GM12865 (cell line): ENCODE measurements around the gene SLC35B2.

Experiments
- DNase-seq: peaks from one replicate; pipeline ENCODE4 v3.0.0; 2010; ENCODE audit warnings: low read depth
- H3K4me3 ChIP-seq: 2 replicates; pipeline ENCODE4 v1.5.1; 2011; ENCODE audit warnings: mild to moderate bottlenecking, low read depth, low read length, control low read depth
- TF ChIP-seq, protein P1 (sequence below): IDR thresholded peaks from 2 replicates; pipeline ENCODE4 v1.5.1; 2011; ENCODE audit warnings: low read length, control low read depth, low read depth, inconsistent platforms; ENCODE audit not compliant: insufficient read depth; ENCODE audit errors: missing control alignments

The SLC35B2 gene

DNA sequence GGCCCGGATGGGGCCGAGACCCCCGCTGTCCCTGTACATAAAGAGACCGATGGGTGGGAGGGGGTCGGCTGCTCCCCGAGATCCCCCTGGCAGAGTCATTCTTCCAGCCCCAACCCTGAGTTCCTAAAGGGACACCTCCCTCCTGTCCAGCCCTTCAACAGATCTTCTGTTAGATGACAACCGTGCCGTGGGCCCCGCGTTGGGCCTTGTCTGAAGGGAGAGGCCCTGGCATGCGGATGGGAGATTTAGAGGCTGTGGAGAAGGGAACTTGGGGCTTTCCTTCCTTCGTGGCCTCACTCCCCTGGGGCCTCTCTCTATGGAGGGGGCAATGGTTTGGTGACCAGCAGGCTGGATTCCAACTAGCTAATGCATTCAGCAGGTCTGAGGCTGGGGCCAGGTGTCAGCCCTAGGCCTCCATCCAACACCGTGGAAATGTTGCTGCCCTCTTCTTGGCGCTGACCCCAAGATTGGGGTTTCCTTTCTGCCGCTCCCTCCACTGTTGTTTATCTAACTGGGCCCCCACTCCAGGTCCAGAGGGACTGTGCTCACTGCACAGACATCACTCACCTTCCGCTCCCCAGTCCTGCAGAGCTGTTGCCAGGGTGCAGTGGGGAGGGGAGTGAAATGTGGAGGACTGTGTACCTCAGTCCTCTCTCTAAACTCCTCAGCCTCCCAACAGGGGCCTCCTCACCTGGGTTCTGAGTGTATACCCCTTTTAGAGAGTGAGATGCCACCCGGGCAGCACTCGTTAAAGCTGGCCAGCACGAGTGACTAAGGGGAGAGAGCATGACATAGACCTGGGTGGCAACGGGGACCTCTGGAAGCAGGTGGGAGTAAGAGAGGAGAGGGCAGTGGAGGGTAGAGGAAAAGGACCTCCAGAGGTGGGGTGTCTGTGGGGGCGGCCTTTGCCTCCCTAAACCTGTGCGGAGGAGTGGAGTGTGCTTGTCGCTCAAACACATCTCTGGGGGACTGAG lies 19.6 kb upstream of the SLC35B2 start:
- TF ChIP-seq, protein P1, sequence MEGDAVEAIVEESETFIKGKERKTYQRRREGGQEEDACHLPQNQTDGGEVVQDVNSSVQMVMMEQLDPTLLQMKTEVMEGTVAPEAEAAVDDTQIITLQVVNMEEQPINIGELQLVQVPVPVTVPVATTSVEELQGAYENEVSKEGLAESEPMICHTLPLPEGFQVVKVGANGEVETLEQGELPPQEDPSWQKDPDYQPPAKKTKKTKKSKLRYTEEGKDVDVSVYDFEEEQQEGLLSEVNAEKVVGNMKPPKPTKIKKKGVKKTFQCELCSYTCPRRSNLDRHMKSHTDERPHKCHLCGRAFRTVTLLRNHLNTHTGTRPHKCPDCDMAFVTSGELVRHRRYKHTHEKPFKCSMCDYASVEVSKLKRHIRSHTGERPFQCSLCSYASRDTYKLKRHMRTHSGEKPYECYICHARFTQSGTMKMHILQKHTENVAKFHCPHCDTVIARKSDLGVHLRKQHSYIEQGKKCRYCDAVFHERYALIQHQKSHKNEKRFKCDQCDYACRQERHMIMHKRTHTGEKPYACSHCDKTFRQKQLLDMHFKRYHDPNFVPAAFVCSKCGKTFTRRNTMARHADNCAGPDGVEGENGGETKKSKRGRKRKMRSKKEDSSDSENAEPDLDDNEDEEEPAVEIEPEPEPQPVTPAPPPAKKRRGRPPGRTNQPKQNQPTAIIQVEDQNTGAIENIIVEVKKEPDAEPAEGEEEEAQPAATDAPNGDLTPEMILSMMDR, result no peak
- DNase-seq, result no peak
- H3K4me3 ChIP-seq, result no peak overlapping the region

DNA sequence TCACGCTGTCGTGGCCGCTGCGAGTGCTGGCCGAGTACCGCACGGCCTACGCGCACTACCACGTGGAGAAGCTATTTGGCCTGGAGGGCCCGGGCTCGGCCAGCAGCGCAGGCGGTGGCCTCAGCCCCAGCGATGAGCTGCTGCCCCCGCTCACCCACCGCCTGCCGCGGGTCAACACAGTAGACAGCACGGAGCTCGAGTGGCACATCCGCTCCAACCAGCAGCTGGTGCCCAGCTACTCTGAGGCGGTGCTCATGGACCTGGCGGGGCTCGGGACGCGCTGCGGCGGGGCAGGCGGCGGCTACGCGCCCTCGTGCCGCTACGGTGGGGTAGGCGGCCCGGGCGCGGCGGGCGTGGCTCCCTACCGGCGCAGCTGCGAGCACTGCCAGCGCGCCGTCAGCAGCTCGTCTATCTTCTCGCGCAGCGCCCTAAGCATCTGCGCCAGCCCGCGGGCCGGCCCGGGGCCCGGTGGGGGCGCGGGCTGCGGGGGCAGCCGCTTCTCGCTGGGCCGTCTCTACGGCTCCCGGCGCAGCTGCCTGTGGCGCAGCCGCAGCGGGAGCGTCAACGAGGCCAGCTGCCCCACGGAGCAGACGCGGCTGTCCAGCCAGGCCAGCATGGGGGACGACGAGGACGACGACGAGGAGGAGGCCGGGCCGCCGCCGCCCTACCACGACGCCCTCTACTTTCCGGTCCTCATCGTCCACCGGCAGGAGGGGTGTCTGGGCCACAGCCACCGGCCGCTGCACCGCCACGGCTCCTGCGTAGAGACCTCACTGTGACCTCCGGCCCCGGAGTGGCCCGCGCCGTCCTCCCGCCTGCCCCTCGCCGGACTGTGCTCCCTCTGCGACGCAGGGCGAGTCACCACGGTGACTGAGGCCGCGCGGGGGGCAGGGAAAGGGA lies 18.7 kb upstream of the SLC35B2 start:
- H3K4me3 ChIP-seq, result no peak overlapping the region
- TF ChIP-seq, protein P1, result no peak
- DNase-seq, result no peak

DNA sequence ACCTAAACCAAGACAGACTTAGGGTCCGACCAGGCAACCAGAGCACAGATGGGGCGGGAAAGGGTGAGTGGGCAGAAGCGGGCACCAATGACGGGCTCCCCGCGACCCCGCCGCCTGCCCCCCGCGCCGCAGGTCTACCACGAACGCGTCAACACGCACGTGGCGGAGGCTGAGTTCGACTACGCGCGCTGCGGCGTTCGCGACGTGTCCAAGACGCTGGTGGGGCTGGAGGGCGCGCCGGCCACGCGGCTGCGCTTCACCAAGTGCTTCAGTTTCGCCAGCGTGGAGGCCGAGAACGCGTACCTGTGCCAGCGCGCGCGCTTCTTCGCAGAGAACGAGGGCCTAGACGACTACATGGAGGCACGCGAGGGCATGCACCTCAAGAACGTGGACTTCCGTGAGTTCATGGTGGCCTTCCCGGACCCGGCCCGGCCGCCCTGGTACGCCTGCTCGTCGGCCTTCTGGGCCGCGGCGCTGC lies 18.0 kb upstream of the SLC35B2 start:
- no peak overlapping the region for H3K4me3 ChIP-seq
- TF ChIP-seq, protein P1, result no peak
- DNase-seq, result no peak

DNA sequence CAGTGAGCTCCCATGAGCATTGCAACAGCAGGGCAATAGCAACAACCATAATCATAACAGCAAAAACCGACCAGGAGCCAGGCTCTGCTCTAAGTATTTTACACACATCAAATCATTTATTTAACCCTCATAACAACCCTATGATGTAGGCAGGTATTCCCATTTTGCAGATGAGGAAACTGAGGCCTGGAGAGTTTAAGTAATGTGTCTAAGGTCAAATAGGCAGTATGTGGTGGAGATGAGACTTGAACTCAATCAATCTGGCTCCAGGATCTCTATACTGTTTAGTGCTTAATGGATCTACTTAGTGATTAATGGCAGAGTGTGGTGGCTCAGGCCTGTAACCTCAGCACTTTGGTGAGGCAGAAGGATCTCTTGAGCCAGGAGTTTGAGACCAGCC lies 16.3 kb upstream of the SLC35B2 start:
- H3K4me3 ChIP-seq, result no peak overlapping the region
- TF ChIP-seq, protein P1, result no peak
- no peak for DNase-seq

DNA sequence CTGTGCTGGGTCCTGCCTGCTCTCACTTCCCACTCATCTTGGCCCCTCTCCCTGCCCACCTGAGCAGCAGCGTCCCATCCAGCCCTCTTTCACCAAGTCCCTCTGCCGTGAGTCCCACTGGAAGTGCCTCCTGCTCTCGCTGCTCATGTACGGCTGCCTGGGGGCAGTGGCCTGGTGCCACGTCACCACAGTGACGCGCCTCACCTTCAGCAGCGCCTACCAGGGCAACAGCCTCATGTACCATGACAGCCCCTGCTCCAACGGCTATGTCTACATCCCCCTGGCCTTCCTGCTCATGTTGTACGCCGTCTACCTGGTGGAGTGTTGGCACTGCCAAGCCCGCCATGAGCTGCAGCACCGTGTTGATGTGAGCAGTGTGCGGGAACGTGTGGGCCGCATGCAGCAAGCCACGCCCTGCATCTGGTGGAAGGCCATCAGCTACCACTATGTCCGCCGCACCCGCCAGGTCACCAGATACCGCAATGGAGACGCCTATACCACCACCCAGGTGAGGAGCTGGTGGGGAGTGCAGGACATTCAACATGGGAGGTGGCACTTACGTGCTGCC lies 15.8 kb upstream of the SLC35B2 start:
- no peak for DNase-seq
- TF ChIP-seq, protein P1, result no peak
- H3K4me3 ChIP-seq, result no peak overlapping the region

DNA sequence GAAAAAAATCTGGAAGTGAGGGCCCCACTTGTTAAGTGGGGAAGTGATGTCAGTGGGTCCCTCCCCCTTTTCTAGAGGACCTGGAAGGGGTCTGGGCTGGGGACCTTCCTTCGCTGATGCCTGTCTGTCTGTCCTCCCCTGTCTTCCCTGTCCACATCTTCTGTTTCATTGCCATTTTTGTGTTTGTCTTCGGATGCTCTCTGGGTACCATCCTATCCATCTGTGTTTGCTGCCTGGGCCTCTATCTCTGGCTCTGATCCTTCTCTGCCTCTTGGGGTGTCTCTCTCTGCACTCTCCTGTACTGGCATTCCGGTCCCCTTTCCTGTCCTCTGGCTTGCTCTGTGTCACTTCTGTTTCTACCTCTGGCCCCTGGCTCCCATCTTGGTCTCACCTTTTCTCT lies 15.2 kb upstream of the SLC35B2 start:
- no peak for DNase-seq
- H3K4me3 ChIP-seq, result no peak overlapping the region
- TF ChIP-seq, protein P1, result no peak
